Medulla oblongata (tissue), 1 donor: ENCODE results near the gene AURKB.
A peak's percentile ranks its signal among the peaks of the same experiment; 100 is the strongest.

ENCODE experiments used
- DNase-seq: peaks from one replicate; pipeline ENCODE4 v3.0.0-alpha.2; 2015; ENCODE audit errors: extremely low spot score

The AURKB gene

DNA sequence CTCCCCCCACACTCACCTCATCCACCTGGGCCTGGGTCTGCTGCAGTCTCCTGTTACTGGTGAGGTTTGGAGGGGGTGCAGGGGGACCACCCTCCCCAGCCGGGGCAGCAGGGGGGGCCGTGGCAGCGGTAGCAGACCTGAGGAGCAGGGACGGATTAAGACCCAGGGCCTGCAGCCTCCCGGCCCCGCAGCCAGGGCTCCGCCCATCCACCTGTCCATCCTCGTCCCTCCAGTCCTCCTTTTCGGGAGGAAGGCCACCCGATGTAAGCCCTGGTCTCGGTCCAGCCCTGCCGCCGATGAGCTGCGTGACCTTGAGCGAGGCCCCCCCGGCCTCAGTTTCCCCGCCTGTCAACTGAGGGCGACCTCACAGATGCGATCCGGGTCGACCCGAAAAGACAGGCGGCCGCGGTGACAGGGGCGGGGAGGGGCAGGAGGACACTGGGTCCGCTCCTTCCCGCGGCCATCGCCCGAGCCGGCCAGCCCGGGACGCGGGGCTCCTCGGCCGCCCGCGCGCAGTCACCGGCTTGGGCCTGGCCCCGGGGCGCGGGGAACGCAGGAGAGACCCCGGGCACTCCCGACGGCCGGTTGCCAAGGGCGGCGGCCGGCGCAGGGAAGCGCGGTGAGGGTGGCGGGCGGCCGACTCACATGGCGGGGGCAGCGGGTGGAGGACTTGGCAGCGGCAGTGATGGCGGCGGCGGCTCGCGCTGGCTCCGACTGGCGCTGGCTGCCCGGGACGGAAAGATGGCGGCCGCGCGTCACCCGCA, 48.0 kb downstream of the AURKB start, which contains the start of gene VAMP2:
Gene VAMP2 (minus strand): TSS at position 716 of the 764 bp plus-strand sequence. CDS start 69 bp downstream, at position 647.
- peak; percentile 74 for DNase-seq

DNA sequence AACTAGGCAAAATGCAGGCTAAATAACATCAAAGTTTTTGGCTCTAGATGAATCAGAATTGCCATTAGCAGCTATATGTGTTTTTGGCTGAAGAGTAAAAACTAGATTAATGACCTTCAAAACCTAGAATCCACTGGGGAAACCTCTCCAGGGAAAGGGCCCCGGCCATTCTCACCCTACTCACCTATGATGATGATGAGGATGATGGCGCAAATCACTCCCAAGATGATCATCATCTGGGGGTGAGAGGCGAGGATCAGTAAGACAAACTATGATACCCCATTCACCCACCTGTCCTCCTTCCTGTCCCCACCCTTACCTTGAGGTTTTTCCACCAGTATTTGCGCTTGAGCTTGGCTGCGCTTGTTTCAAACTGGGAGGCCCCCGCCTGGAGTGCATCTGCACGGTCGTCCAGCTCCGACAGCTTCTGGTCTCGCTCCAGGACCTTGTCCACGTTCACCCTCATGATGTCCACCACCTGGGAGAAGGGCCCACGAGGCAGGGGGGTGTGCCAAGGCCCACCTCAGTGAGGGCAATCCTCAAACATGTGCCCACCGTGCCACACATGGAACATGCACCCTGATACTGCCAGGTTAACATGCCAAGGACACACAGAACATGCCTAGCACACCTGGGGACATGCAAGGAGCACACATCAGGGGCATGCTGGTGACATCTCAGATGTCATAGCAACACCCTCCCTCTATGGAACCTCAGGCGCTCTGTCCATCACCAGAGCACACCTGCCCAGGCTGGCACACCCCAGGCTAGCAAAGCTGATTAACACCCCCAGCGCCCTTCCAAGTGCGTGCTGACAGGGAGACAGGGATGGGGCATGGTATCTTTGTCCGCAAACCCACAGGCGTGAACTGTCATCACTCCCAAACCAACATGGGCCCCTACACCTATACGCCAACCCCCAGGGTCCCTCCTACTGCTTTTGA, 48.8 kb downstream of the AURKB start:
- DNase-seq = no peak

DNA sequence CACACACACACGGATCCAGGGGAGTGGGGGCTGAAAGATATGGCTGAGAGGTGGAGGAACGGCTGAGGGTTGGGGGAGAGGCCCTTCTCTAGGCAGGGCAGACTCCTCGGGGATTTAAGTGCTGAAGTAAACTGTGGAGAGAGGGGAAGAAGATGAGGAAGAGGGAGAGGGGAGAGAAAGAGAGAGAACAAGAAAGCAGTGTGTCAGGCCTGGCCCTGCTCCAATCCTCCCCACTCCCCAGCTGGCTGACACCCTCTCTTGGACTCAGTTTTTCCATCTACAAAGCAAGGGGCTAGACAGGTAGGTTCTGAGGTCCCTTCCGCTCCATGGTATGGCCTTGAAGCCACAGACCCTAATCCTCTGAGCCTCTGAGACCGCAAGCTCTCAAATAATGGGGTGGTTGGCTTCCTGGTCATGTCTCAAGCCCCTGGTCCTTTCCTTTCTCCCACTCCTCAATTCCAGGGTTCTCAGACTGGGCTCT, 49.6 kb downstream of the AURKB start:
- DNase-seq = no peak

DNA sequence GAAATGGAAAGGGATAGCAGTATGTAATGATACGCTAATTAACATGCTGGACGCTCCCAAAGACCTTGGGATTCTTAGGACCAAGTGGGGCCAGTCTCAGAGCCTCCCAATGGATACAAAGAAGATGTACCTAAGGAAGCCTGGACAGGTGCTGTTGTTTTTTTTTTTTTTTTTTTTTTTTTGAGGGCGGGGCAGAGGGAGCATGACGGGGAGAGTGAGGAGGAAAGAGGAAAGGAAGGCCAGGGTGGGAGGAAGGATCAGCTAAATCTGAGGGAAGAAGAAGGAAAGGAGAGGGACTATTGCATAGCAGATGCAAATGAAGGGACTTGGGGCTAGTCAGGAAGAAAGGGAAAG, 50.2 kb downstream of the AURKB start:
- no peak for DNase-seq

DNA sequence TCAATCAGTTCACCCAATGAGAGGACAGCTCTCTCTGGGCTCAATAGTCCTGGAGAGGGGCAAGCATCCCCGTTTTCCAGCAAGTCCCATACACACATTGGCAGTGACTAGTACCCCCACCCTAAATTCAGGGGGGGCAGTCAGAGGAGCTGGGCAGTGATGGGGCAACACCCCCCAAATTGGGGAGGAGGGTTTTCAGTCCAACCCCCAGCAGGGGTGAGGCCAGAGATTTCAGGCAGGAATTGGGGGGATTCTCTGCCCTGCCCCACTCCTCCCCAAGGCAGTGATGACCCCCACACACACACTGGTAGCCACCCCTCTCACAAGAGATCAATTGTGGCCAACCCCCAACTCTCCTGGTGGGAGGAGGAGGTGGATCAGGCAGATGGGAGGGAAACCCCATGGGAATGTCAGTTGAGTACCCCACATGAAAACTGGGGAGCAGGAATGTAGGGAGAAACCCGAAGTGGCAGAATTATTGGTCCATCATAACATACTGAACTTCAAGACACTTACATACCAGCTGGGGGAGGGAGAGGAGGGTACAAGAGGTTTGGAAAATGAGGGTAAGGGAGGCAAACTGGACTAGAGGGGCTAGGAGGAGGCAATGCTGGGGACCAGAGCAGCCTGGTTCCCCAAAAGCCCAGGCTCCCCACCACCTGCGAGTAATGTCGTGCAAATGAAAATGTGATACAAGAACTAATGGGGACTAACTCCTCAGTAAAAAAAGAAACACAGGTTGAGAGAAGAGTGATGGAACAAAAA, 50.7 kb downstream of the AURKB start:
- DNase-seq = no peak

DNA sequence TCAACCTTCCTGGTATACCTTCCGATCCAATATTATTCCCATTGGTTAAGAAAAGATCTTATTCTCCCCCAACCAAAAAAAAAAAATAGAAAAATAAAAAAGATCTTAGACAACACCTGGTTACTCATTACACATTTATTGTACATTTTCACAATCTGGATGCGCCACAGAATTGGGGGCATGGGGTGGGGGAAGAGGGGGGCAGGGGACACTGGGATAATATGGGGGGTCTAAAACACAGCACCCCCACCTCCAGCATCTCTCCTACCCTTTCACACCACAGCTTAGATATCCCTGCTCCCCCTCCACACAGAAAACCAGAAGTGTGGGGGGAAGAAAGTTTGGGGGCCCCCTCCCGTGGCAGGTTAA, 51.4 kb downstream of the AURKB start:
- DNase-seq = no peak

DNA sequence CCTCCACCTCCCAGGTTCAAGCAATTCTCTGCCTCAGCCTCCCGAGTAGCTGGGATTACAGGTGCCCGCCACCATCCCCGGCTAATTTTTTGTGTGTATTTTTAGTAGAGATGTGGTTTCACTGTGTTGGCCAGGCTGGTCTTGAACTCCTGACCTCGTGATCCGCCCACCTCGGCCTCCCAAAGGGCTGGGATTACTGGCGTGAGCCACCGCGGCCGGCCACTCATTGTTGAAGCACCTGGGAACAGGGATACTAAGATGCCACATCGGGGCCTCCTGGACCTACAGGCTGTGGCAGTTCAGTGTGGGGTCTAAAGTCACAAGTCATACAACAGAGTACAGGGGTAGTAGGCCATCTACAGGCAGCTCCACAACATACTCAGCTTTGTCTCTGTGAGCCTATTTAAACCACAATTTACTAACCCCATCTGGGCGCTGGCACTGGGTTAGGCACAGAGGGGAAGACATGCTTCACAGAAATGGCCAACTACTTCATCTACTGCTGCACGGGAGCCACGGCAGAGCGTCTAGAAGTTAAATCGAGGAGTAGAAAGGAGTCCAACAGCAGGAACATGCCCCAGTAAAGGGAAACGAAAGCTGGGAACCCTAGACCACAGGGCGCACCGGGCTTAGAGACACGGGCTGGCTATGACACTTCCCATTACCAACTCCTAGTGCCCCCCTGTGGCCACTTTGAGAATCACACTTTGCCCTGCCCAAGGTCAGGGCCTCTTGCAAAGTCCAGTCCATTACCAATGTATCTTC, 51.9 kb downstream of the AURKB start:
- DNase-seq = peak; percentile 96

DNA sequence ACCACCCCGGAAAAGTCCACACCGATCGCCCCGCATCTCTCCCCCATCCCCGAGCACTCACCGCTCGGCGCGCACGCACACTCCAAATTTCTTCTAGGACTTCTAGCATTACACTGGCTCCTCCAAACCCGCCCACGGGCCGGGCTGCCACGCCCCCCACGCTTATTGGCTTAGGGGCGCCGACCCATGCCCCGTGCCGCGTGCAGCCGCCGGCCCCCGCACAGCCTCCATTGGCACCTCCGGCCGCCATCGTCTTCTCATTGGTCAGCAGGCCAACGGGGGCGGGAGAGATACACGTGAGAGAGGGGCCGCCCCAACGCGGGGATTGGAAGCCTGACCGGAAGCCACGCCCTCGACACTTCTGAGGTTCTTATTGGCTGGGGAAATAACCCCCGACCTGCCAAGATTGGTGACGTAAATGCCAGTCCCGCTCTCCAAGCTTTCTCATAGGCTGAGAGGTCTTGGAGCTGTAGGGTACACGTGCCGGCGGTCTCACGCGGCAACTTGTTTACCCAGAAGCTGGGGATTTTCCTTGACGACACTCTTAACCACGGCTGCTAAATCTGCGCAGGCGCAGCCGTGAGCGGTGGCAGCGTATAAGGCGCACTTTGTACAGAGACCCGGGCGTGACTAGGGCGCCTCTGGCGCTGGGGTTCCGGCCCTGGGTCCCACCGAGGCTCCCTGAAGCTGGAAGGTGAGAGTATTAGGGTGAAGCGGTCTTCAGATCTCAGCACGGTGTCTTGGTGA, 54.0 kb downstream of the AURKB start:
- peak; percentile 100 for DNase-seq

DNA sequence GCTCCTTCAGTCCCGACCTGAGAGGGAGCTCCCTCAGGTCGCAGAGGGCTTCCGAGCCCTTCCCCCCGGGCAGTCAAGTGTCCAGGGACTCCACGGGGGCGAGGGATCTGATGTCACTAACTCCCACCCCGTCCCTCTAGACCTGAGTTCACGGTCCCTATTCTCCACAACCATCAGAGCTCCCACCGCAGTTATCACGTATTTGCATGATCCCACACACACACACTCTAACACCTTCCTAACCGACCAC, 54.5 kb downstream of the AURKB start:
- no peak for DNase-seq

DNA sequence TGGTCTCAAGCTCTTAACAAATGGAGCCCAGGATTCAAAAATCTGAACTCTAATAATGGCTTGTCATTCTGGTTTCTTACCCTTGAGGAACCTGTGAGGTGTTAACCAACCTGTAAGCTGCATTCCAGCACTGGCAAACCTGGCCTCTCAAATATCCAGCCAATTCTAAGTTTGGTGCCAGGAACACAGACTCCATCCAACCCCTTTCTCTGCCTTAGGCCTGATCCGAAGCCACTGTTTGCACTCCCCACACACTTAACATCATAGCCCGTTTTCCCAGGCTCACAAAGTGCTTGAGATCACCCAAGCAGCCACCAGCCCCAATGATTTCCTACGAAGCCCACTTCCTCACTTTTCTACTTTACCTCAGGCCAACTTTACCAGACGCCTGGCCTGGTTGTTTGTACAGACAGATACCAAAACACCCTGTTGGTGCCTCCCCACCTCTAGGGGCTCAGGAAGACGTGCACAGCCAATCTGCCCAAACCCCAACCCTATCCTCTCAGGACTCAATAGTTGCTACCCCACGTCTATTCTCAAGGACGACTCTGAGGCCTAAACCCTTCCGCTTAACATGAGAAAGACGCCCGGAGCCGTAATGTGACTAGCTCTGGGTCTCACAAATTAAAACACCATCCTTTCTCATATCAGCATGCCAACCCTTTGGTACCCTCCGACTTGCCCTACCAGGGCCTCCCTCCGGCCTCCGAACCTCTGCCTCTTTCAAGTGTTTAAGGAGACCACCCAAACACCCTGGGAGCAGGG, 55.0 kb downstream of the AURKB start:
- peak; percentile 48 for DNase-seq
